HEK293T (cell line): ENCODE measurements around the gene KLF7.

Experiments
- CTCF ChIA-PET: fragments of 350-600 bp; formaldehyde crosslinking; extraction: SDS; loops from one replicate; lab custom pipeline; 2021; ENCODE audit warnings: antibody characterized with exemption, inconsistent platforms; lab: Yijun Ruan, JAX
- POLR2A ChIA-PET: fragments of 350-600 bp; formaldehyde crosslinking; extraction: SDS; loops from one replicate; lab custom pipeline; 2020; ENCODE audit warnings: antibody characterized with exemption, inconsistent platforms; lab: Yijun Ruan, JAX
- DNase-seq: peaks from one replicate; pipeline ENCODE4 v3.0.0; 2012; ENCODE audit warnings: mixed read lengths; ENCODE audit errors: extremely low spot score
- ARNT ChIP-seq: fragments of 450-650 bp; IDR thresholded peaks from 2 replicates; pipeline ENCODE4 v1.6.1; 2017; ENCODE audit warnings: mild to moderate bottlenecking
- BHLHE40 ChIP-seq: fragments of 450-650 bp; IDR thresholded peaks from 2 replicates; pipeline ENCODE4 v1.6.1; 2016; ENCODE audit warnings: mild to moderate bottlenecking, moderate library complexity, borderline replicate concordance
- CTBP1 ChIP-seq: fragments of 450-650 bp; IDR thresholded peaks from 2 replicates; pipeline ENCODE4 v1.6.1; 2016; ENCODE audit warnings: borderline replicate concordance
- ELF4 ChIP-seq: fragments of 450-650 bp; IDR thresholded peaks from 2 replicates; pipeline ENCODE4 v1.6.1; 2017; ENCODE audit warnings: antibody characterized with exemption
- FOXA1 ChIP-seq: fragments of 450-650 bp; IDR thresholded peaks from 2 replicates; pipeline ENCODE4 v1.6.1; 2016; ENCODE audit warnings: mild to moderate bottlenecking
- FOXK2 ChIP-seq: fragments of 450-650 bp; IDR thresholded peaks from 2 replicates; pipeline ENCODE4 v1.6.1; 2016; ENCODE audit warnings: mild to moderate bottlenecking
- FOXM1 ChIP-seq: fragments of 450-650 bp; IDR thresholded peaks from 2 replicates; pipeline ENCODE4 v1.6.1; 2017; ENCODE audit warnings: mild to moderate bottlenecking, borderline replicate concordance
- HDGF ChIP-seq: fragments of 450-650 bp; IDR thresholded peaks from 2 replicates; pipeline ENCODE4 v1.6.1; 2017; ENCODE audit warnings: antibody characterized with exemption, borderline replicate concordance
- L3MBTL2 ChIP-seq: fragments of 450-650 bp; conservative IDR thresholded peaks from 2 replicates; pipeline ENCODE4 v1.6.1; 2016; ENCODE audit warnings: mild to moderate bottlenecking
- LEF1 ChIP-seq: fragments of 450-650 bp; IDR thresholded peaks from 2 replicates; pipeline ENCODE4 v1.6.1; 2017; ENCODE audit warnings: mild to moderate bottlenecking, borderline replicate concordance
- NFRKB ChIP-seq: fragments of 450-650 bp; IDR thresholded peaks from 2 replicates; pipeline ENCODE4 v1.6.1; 2016; ENCODE audit warnings: mild to moderate bottlenecking, moderate library complexity
- PKNOX1 ChIP-seq: fragments of 450-650 bp; IDR thresholded peaks from 2 replicates; pipeline ENCODE4 v1.6.1; 2016
- SP1 ChIP-seq: fragments of 450-650 bp; IDR thresholded peaks from 2 replicates; pipeline ENCODE4 v1.6.1; 2017
- SUZ12 ChIP-seq: fragments of 450-650 bp; IDR thresholded peaks from 2 replicates; pipeline ENCODE4 v1.6.1; 2016; ENCODE audit warnings: mild to moderate bottlenecking
- TARDBP ChIP-seq: fragments of 450-650 bp; IDR thresholded peaks from 2 replicates; pipeline ENCODE4 v1.6.1; 2016
- ZNF384 ChIP-seq: fragments of 450-650 bp; IDR thresholded peaks from 2 replicates; pipeline ENCODE4 v1.6.1; 2016

Gene KLF7

GRCh38 chr2:207066791-207067460 lies 98.8 kb downstream of the KLF7 start:
- no peak for TF ChIP-seq HDGF
- TF ChIP-seq CTBP1 = no peak
- no peak for TF ChIP-seq L3MBTL2
- no peak for TF ChIP-seq PKNOX1
- no peak for TF ChIP-seq FOXK2
- TF ChIP-seq NFRKB = no peak
- TF ChIP-seq SP1 = no peak
- no peak for TF ChIP-seq ARNT
- TF ChIP-seq TARDBP = no peak
- TF ChIP-seq FOXM1 = no peak
- TF ChIP-seq ZNF384 = no peak
- CTCF ChIA-PET = no interaction called here
- POLR2A ChIA-PET = no interaction called here
- no peak for DNase-seq

- CTCF ChIA-PET = no interaction called here
- TF ChIP-seq FOXA1 = no peak
- no peak for TF ChIP-seq LEF1
- no peak for TF ChIP-seq TARDBP
- TF ChIP-seq NFRKB = no peak
- TF ChIP-seq L3MBTL2 = no peak
- TF ChIP-seq FOXM1 = no peak
- no peak for TF ChIP-seq CTBP1
- TF ChIP-seq FOXK2 = no peak
- no peak for TF ChIP-seq SUZ12
- no peak for TF ChIP-seq BHLHE40
- no peak for TF ChIP-seq ELF4
- TF ChIP-seq ARNT = no peak
- TF ChIP-seq HDGF = no peak
- TF ChIP-seq SP1 = no peak
- no peak for TF ChIP-seq PKNOX1
- TF ChIP-seq ZNF384 = no peak
- DNase-seq = no peak
- POLR2A ChIA-PET = no interaction called here
Observed at GRCh38 chr2:207066166-207066565, 99.6 kb downstream of the KLF7 start.

GRCh38 chr2:207064128-207064690 lies 101.5 kb downstream of the KLF7 start:
- no peak for TF ChIP-seq BHLHE40
- POLR2A ChIA-PET = no interaction called here
- CTCF ChIA-PET = no interaction called here

GRCh38 chr2:207061181-207061580 lies 104.6 kb downstream of the KLF7 start:
- POLR2A ChIA-PET = no interaction called here
- TF ChIP-seq ELF4 (no peak), NFRKB (no peak), SP1 (no peak), TARDBP (no peak), FOXK2 (no peak), ARNT (no peak), HDGF (no peak), FOXM1 (no peak)

More at GRCh38 chr2:207064128-207064690, 101.5 kb downstream of the KLF7 start:
- no peak for DNase-seq

GRCh38 chr2:207055257-207055656 lies 110.5 kb downstream of the KLF7 start:
- TF ChIP-seq ZNF384 = no peak
- TF ChIP-seq ARNT = no peak
- no peak for TF ChIP-seq TARDBP
- no peak for TF ChIP-seq ELF4
- TF ChIP-seq PKNOX1 = no peak
- TF ChIP-seq FOXM1 = no peak
- TF ChIP-seq CTBP1 = no peak
- TF ChIP-seq SP1 = no peak
- TF ChIP-seq BHLHE40 = no peak
- TF ChIP-seq FOXA1 = no peak
- no peak for TF ChIP-seq NFRKB
- TF ChIP-seq LEF1 = no peak
- ChIA-PET CTCF (interaction anchor here (0.9 kb wide), 1 partner anchor 73 kb away, joined by 6 read pairs; no protein-coding TSS in a partner anchor), POLR2A (no interaction called here)
- DNase-seq = no peak

More at GRCh38 chr2:207061181-207061580, 104.6 kb downstream of the KLF7 start:
- no peak for DNase-seq
- CTCF ChIA-PET = no interaction called here

GRCh38 chr2:207054521-207054920 lies 111.2 kb downstream of the KLF7 start:
- ChIA-PET POLR2A (no interaction called here), CTCF (interaction anchor here (0.9 kb wide), 1 partner anchor 72 kb away, joined by 6 read pairs; no protein-coding TSS in a partner anchor)
- TF ChIP-seq HDGF (no peak), ARNT (no peak), TARDBP (no peak), LEF1 (no peak), PKNOX1 (no peak), FOXA1 (no peak), ELF4 (no peak), SUZ12 (no peak), ZNF384 (no peak), BHLHE40 (no peak), CTBP1 (no peak), FOXK2 (no peak)
- no peak for DNase-seq
